ENCODE measurements around the gene TNFAIP8.

Gene TNFAIP8

DNA sequence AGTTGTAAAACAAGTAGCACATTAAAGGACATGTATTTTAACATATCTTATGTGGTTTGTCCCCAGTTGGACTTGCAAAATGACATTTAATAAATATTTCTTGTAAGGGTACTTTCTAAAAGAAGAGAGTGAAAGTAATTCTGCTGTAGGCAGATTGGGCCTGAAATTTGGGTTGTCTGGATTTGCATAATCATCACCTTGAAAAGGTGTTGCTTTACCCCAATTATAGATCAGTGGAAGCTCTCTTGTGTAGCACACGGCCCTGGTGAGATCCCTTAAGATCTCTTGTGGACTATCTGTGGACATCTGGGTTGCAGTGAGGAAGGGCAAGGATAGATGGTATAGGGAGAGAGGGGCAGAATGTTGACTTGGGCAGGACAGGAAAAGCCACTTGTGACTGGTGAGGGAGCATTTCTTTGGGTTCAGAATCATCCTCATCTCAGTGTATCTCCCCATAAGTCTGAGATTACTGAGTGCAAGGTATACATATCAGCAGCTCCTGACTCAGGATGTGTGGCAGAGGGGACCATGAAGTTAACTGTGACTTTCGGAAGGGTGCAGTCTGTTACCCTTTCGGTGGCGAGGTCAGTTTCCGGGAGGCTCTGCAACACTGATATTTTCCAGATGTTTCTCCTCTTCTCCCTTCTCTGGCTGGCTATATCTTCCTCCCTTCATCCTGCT, 2.0 kb upstream of the TNFAIP8 start:
- DNase-seq = no peak

GRCh38 chr5:119354537-119355243, 1.1 kb upstream of the TNFAIP8 start:
- no peak for DNase-seq

DNA sequence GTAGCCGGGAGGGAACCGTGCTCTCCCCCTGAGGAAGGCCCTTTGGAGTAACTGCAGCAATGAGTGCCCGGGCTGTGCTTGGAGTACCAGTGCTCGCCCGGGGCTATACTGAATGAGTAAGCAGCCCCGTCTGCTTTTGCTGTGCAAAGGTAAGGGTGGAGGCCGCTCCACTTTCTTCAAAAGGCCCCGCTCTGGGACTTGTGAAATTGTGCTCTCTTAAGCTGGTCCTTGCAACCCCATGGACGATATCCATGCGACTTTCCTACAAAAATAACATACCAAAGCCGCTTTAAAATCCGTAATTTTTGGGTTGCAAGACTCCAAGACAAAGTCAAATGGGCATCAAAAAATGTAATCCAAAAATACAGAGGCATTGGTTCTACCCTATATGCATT, 578 bp upstream of the TNFAIP8 start:
- DNase-seq = no peak

DNA sequence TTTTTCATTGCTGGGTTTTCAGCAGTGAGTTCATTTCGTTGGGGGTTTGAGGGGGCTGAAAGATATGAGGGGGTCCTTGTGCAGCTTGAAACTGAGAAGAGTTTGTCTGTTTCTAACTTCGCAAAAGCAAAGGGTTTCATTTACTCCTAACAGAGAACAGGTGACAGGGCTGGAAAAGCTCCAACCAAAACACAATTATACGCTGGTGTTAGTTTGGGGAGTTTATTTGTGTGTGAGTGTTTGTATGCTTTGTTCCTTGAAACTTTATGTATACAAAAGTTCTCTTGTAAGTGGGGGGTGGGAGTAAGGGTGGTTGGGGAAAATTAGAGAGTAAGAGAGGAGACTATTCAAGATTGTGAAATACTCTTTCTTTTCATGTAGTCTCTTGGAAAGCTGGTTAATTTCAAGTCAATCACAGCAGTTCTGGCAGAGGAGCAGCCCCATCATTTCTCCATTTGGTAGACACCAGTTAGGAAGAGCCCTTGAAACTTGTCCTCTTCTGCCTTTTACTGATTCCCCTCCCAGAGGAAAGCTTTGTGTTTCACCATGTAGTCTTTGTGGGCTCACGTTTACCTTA, 881 bp downstream of the TNFAIP8 start:
- no peak for DNase-seq

DNA sequence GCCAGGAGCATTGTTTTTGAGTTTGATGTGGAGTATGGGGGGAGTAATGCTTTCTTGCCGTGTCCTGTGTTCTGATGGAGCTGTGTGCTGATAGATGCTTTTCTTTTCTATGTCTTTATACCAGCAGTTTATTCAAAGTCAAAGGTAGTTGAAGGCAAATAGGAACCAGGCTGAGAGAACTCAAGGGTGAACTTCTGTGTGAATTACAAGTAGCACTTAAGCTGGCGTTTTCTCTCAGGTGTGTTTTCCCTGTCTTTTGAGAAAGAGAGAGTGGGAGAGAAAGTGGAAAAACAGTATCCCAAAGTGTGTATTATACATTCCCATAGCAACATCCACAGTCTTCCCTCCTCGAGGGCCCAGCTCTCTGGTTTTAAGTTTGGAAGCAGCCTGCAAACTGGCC, 1.5 kb downstream of the TNFAIP8 start:
- DNase-seq = no peak

- DNase-seq = no peak
These were observed 2.1 kb downstream of the TNFAIP8 start for GRCh38 chr5:119357808-119358529.

DNA sequence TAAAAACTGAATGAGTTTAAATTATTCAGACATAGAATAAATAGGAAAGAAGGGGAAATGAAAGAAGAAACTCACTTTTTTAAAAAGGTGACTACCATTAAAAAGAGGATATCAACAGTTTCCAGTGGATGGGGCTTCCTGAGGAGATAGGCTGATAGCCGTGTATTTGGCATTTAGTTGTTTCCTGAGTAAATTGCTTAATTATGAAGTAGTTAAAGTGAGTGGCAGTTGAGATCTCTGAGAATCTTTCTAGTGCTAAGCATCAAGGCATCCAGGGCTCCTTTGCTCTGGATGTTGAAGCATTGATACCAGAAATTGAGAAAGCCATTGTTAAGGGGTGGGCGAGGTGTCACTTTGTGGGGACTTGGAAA, 2.7 kb downstream of the TNFAIP8 start:
- DNase-seq = no peak

GRCh38 chr5:119358901-119359603, 3.2 kb downstream of the TNFAIP8 start:
- no peak for DNase-seq

DNA sequence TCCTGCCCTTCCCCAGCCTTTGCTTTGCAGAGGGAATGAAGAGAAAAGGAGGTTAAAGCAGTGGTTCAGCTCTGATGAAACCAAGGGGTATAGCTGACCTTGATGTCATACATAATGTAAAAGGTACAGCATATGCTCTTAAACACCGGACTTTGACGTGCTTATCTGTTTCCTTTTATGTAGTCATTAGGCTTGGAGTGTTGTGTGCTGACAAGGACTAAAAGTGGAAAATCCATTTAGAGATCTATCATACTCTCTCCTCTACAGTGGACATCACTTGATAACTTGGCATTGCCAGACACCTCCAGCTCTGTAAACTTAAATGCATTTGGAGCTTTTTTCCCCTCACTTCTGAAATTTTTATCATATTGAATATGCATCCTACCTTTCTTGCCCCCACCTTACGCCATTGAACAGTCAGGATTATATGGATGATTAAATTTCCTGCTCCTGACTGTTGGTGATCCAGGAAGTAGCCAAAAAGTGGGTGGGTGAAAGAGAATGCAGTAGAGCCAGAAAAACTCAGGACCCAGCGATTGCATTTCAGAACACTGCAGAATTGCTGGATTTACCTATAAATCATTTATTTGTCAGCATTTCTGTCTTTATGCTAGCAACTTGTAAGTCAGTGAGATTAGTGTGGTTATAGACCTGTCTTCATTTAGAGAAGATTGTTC, 4.1 kb downstream of the TNFAIP8 start:
- no peak for DNase-seq

GRCh38 chr5:119360905-119361593, 5.2 kb downstream of the TNFAIP8 start:
- no peak for DNase-seq

DNA sequence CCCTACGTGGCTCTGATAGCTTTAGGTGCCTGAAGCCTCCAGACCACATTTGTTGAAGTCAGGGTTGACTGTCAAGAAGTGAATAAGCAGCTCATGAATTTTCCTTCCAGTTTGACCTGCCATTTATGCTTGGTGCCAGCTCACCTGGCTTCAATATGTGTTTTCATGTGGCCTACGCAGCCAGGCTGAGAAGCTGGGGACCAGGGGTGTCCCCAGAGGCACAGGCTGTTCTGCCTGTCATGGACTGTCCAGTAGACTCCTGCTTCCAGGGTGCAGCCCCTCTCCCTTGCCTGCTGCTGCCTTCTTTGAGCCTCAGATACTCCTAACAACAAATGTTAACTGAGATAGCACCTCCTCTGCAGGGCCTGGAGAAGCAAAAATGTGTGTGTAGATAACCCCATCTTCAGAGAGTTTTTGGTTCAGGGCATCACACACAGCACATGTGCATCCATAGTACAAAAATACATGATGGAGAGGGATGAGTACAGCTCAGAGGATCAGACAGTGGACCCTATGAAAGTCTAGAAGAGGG, 5.8 kb downstream of the TNFAIP8 start:
- DNase-seq = no peak

DNA sequence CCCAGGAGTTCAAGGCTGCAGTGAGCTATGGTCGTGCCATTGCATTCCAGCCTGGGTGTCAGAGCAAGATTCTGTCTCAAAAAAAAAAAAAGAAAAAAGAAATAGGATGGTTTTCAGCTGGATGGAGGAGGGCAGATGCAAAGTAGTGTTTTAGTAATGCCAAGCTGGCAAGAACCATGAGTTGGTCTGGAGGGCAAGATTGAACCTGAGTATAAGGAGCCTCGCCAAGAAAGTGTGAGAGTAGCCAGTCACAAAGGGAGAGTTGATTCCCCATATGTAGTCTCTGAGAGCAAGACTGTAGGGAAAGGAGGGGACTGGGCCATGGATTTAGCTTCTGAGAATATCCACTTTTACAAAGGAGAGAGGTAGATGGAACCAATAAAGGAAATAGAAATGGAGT, 6.9 kb downstream of the TNFAIP8 start:
- no peak for DNase-seq

GRCh38 chr5:119363271-119363670, 7.5 kb downstream of the TNFAIP8 start:
- DNase-seq = no peak

DNA sequence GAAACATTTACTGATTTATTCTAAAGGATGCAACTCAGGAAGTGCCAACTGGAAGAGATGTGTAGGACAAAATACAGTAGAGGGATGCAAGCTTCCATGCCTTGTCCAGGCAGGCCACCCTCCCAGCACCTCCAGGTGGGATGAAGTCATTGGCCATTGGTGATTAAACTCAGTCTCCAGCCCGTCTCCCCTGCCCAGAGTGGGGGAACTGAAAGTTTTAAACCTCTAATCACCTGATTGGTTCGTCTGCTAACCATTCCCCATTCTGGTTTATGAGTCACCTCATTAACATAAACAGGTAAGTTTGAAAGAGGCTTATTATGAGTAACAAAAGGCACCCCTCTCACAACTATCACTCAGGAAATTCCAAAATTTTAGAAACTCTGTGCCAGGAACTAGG, 8.1 kb downstream of the TNFAIP8 start:
- no peak for DNase-seq

DNA sequence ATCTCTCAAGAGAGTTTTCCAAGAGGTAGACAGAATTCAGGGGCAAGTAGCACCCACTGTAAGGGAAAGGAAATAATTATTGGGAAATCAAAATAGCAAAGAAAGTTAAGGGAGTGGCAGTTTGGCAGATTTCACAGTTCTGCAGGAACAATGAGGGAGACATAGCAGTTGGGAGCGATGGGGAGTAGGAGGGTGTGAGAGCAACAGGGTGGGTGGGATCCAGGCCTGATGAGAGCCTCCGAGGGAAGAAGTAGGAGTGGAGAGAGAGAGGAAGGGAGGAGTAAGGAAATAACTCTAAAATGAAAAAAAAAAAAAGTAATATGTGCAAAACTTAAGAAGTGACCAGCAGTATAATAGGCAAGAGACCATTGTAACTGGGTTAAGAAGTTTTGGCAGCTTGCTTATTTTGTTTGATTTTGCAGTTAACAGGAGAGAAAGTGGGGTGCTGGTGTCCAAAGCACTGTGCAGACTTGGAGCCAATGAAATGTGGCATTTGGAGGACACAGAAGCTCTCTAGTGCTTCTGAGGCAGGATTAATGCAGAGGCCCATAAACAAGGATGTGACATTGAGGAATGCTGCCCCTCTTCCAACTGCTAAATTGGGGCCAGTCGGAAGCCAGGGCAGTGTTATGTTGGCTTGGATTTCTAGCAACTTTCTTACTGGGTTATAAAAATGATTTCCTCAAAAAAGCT, 10.2 kb downstream of the TNFAIP8 start:
- DNase-seq = no peak

DNA sequence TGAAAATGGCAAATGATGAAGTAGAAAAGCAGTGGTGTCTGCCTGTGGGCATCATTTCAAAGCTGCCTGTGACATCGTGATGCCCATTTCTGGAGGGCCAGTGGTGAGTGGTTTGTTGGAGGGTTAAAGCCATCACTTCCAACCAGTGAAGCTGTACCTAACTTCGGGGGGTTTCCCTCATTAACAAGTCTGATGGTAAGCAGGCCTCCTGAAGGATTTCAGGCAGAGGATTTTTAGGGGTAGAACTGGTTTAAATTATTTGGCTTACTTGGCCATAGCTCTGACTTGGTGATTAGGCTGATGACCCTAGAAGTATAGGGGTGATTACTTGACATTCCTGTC, 10.7 kb downstream of the TNFAIP8 start:
- no peak for DNase-seq

- no peak for DNase-seq
These were observed 11.9 kb downstream of the TNFAIP8 start for GRCh38 chr5:119367502-119368237.

DNA sequence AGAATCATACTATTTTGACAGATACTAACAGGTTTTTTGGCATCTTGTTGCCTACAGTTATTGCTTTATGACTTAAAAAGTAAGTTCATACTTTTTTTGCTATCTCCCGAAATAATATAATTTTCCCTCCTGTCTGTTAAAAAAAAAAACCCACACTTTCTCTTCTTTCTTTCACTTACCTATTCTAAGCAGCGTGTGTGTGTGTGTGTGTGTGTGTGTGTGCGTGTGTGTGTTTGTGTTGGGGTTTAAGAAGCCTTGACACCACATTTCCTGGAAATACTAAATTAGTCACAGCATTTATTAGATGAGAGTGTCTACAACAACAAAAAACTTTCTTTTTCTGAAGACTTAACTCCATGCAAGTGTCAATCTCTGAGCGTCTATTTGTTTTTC, 12.4 kb downstream of the TNFAIP8 start:
- DNase-seq = no peak

- no peak for DNase-seq
These were observed 14.7 kb downstream of the TNFAIP8 start for GRCh38 chr5:119370486-119370885.

GRCh38 chr5:119371146-119371545, 15.3 kb downstream of the TNFAIP8 start:
- DNase-seq = no peak

Measured in SIG-M5 (cell line).